ENCODE results near the gene TBXAS1.

DNA sequence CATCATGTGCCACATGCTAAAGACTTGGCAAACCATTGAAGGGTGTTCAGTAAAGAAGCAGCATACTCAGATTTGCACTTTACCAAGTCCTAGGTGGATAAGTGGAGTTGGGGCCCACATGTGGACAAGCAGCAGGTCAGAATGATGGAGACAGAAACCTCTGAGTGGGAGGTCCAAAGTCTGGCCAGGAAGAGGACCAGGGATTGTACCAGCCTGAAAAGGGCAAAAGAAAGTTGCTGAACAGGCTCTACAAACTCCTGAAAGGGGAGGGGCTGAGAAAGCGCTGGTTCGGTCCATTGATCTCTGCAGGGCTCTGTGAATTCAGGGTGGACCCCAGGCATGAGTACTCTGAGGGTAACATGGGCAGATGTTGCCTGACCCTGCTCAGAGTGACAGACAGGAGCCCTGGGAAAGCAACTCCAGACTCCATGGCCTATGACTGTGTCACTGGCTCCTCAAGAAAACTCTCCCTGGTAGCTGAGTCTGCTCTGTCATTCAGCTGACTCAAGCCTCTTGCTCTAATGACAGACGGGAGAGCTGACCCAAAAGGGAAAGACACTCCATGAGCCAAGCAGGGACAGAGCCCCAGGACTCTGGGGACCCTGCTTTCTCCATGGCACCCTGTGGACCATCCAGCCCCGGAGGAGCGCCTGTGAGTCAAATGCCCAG, 68.5 kb downstream of the TBXAS1 start:
- TF ChIP-seq, protein P1, sequence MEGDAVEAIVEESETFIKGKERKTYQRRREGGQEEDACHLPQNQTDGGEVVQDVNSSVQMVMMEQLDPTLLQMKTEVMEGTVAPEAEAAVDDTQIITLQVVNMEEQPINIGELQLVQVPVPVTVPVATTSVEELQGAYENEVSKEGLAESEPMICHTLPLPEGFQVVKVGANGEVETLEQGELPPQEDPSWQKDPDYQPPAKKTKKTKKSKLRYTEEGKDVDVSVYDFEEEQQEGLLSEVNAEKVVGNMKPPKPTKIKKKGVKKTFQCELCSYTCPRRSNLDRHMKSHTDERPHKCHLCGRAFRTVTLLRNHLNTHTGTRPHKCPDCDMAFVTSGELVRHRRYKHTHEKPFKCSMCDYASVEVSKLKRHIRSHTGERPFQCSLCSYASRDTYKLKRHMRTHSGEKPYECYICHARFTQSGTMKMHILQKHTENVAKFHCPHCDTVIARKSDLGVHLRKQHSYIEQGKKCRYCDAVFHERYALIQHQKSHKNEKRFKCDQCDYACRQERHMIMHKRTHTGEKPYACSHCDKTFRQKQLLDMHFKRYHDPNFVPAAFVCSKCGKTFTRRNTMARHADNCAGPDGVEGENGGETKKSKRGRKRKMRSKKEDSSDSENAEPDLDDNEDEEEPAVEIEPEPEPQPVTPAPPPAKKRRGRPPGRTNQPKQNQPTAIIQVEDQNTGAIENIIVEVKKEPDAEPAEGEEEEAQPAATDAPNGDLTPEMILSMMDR (IDR thresholded peaks at IDR 0.05; ENCODE audit: low read depth, low read length, poor library complexity, severe bottlenecking): no peak
- no peak for TF ChIP-seq EZH2phosphoT487 (IDR thresholded peaks at IDR 0.05; ENCODE audit: borderline replicate concordance, low read length)

Measured in DOHH2 (cell line).